Sigmoid colon (tissue), 4 donors: Measurements from ENCODE around the gene ECM1.

Source experiments
- EP300 ChIP-seq, 4 donors: sonication (generic); formaldehyde crosslinking; IDR thresholded peaks; one replicate each; pipeline ENCODE4 v1.6.1; 2017; ENCODE audit warnings: antibody characterized with exemption in 4 of 4
- POLR2A ChIP-seq, 2 donors: fragments of 450-650 bp; IDR thresholded peaks; one replicate each; pipeline ENCODE4 v1.6.1; 2016; ENCODE audit warnings: antibody characterized with exemption in 2 of 2, mild to moderate bottlenecking in 2 of 2, moderate library complexity in 2 of 2
- TF ChIP-seq, protein P1 (sequence below), 4 experiments: fragments of 450-650 bp in 3 of 4; fragments of 200-600 bp in 1 of 4; IDR thresholded peaks; one replicate each; pipeline ENCODE4 v1.5.1; 2016 to 2019; ENCODE audit warnings: antibody characterized with exemption in 4 of 4, mild to moderate bottlenecking in 3 of 4, moderate library complexity in 2 of 4

DNA sequence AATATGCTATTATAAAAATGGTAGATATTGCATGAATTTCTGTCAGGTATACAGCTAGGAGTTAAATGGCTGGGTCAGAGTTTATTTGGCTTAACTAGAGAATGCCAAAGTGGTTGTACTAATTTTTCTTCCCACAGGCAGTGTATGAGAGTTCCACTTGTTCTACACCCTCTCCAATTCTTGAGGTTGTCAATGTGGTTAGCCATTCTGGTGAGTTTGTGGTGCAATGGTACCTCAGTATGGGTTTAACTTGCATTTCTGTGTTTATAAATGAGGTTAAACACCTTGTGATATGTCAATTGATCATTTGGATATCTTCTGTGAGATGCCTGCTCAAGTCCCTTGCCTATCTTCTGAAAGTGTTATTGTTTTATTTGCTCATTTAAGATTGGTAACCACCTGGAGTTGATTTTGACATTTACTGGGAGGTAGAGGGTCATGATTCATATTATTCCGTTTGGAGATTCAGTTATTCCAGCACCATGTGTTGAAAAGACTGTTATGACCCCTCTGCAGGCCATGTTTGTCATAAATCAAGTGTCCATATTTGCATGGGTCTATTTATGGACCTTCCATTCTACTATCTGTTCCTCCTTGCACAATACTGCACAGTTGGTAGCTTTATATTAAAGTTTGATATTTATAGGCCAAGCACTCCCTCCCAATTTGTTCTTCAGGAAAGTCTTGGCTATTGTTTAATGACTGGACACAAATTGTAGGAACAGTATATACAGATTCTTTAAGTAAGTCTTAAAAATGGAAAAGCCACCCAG lies 13.5 kb downstream of the ECM1 start:
- TF ChIP-seq POLR2A (IDR thresholded peaks at IDR 0.05) (no peak), EP300 (IDR thresholded peaks at IDR 0.05) (no peak)
- TF ChIP-seq, protein P1, sequence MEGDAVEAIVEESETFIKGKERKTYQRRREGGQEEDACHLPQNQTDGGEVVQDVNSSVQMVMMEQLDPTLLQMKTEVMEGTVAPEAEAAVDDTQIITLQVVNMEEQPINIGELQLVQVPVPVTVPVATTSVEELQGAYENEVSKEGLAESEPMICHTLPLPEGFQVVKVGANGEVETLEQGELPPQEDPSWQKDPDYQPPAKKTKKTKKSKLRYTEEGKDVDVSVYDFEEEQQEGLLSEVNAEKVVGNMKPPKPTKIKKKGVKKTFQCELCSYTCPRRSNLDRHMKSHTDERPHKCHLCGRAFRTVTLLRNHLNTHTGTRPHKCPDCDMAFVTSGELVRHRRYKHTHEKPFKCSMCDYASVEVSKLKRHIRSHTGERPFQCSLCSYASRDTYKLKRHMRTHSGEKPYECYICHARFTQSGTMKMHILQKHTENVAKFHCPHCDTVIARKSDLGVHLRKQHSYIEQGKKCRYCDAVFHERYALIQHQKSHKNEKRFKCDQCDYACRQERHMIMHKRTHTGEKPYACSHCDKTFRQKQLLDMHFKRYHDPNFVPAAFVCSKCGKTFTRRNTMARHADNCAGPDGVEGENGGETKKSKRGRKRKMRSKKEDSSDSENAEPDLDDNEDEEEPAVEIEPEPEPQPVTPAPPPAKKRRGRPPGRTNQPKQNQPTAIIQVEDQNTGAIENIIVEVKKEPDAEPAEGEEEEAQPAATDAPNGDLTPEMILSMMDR (IDR thresholded peaks at IDR 0.05) = no peak
